Fibroblast of pulmonary artery (primary cell): Measurements from ENCODE around the gene COL18A1.

ENCODE experiments used
- DNase-seq: peaks from one replicate; pipeline ENCODE4 v3.0.0-alpha.2; 2010; ENCODE audit warnings: low read depth
- H3K4me3 ChIP-seq: replicated peaks from 2 replicates; pipeline ENCODE4 v1.5.1; 2011; ENCODE audit warnings: low read depth, mild to moderate bottlenecking, control low read depth, low read length, moderate library complexity
- CTCF ChIP-seq: IDR thresholded peaks from 2 replicates; pipeline ENCODE4 v1.5.1; 2011; ENCODE audit warnings: mild to moderate bottlenecking, control low read depth, low read length, inconsistent platforms; ENCODE audit errors: missing control alignments

Gene COL18A1

GRCh38 chr21:45403825-45404729 is 888 bp upstream of the COL18A1 start:
- TF ChIP-seq CTCF, result no peak
- peak overlapping the region; percentile 45 for H3K4me3 ChIP-seq
- DNase-seq, result peak; percentile 65

GRCh38 chr21:45405271-45405818 is 380 bp downstream of the COL18A1 start:
- TF ChIP-seq CTCF, result no peak
- DNase-seq, result peak; percentile 52
- peak overlapping the region; percentile 59 for H3K4me3 ChIP-seq

GRCh38 chr21:45405819-45406762 is 1.1 kb downstream of the COL18A1 start:
- DNase-seq, result peak; percentile 53
- no peak for TF ChIP-seq CTCF
- peak overlapping the region; percentile 59 for H3K4me3 ChIP-seq

GRCh38 chr21:45406801-45407628 is 2.0 kb downstream of the COL18A1 start:
- DNase-seq, result no peak
- H3K4me3 ChIP-seq, result peak overlapping the region; percentile 59
- TF ChIP-seq CTCF, result peak; percentile 2

- TF ChIP-seq CTCF, result peak; percentile 13
- H3K4me3 ChIP-seq, result no peak overlapping the region
- no peak for DNase-seq
These were observed 2.8 kb downstream of the COL18A1 start for GRCh38 chr21:45407629-45408247.
